LoVo (cell line): ENCODE data around the gene SLC7A7.
"Not testable (repeated sequence)": the region's sequence is repeated elsewhere in the genome, so short reads cannot be mapped to it uniquely, and the experiment has no call there.

Experiments
- DNase-seq: peaks from one replicate; pipeline ENCODE4 v3.0.0-alpha.2; 2016; ENCODE audit warnings: low spot score

Gene SLC7A7

GRCh38 chr14:22791301-22791700 is 23.9 kb downstream of the SLC7A7 start:
- DNase-seq: no peak

GRCh38 chr14:22786685-22787084 is 28.6 kb downstream of the SLC7A7 start:
- DNase-seq: no peak

- no peak for DNase-seq
Observed at GRCh38 chr14:22781301-22781991, 33.8 kb downstream of the SLC7A7 start.

- no peak for DNase-seq
Observed at GRCh38 chr14:22780941-22781300, 34.3 kb downstream of the SLC7A7 start.

- no peak for DNase-seq
Observed at GRCh38 chr14:22780105-22780679, 35.0 kb downstream of the SLC7A7 start.

- DNase-seq: no peak
Observed at GRCh38 chr14:22778084-22778483, 37.2 kb downstream of the SLC7A7 start.

GRCh38 chr14:22776849-22777248 is 38.4 kb downstream of the SLC7A7 start:
- DNase-seq: not testable (repeated sequence)

GRCh38 chr14:22776215-22776614 is 39.0 kb downstream of the SLC7A7 start:
- DNase-seq: no peak

- DNase-seq: no peak
Observed at GRCh38 chr14:22774011-22774706, 41.1 kb downstream of the SLC7A7 start.

GRCh38 chr14:22773162-22774010 is 41.8 kb downstream of the SLC7A7 start:
- DNase-seq: no peak

- no peak for DNase-seq
Observed at GRCh38 chr14:22772725-22773124, 42.5 kb downstream of the SLC7A7 start.

- DNase-seq: no peak
Observed at GRCh38 chr14:22770481-22771187, 44.6 kb downstream of the SLC7A7 start.

GRCh38 chr14:22769369-22769768 is 45.9 kb downstream of the SLC7A7 start:
- no peak for DNase-seq

GRCh38 chr14:22768947-22769346 is 46.3 kb downstream of the SLC7A7 start:
- no peak for DNase-seq

GRCh38 chr14:22767323-22767589 is 48.0 kb downstream of the SLC7A7 start:
- DNase-seq: no peak

- DNase-seq: peak; percentile 99
Observed at GRCh38 chr14:22766457-22767322, 48.5 kb downstream of the SLC7A7 start, which contains the start of gene OXA1L. TSS of gene OXA1L (plus strand) at chr14:22766688. CDS start at chr14:22766702, 14 bp downstream.

- DNase-seq: no peak
Observed at GRCh38 chr14:22764382-22764781, 50.9 kb downstream of the SLC7A7 start.

GRCh38 chr14:22761734-22762133 is 53.5 kb downstream of the SLC7A7 start:
- no peak for DNase-seq

GRCh38 chr14:22757972-22758650 is 57.1 kb downstream of the SLC7A7 start:
- DNase-seq: not testable (repeated sequence)

GRCh38 chr14:22753586-22753985 is 61.6 kb downstream of the SLC7A7 start:
- no peak for DNase-seq
